Activated naive CD8-positive, alpha-beta T cell treated with anti-CD3 and anti-CD28 coated beads, Interleukin-2, amount 10 ng/mL, durations not matched to agents 7 days and 5 days (primary cell): ENCODE measurements around the gene OR4C12. TPM values are rescaled to one million over a fixed set of nuclear protein-coding genes. Genes with fewer than 3 reads are reported as not detected.
"Not testable (repeated sequence)": the region's sequence is repeated elsewhere in the genome, so short reads cannot be mapped to it uniquely, and the experiment has no call there.

ENCODE experiments used
- ATAC-seq: fragments of 150-1000 bp; cut with Tn5 transposase; one replicate; pipeline ENCODE4 v1.10.0; 2021; ENCODE audit warnings: low read depth, moderate library complexity
- POLR2A ChIA-PET: fragments of 350-600 bp; sonication (Branson Sonifier 250); formaldehyde crosslinking; loops from one replicate; lab custom pipeline; 2021; ENCODE audit warnings: antibody characterized with exemption; lab: Charles Lee
- DNase-seq: peaks from one replicate; pipeline ENCODE4 v3.0.0; 2021
- H3K27ac Mint-ChIP-seq: one replicate; pipeline ENCODE4 v1.8.0; 2022; ENCODE audit warnings: mild to moderate bottlenecking, mixed read lengths
- H3K27me3 Mint-ChIP-seq: one replicate; pipeline ENCODE4 v1.8.0; 2022; ENCODE audit warnings: mild to moderate bottlenecking, moderate library complexity, mixed read lengths
- H3K36me3 Mint-ChIP-seq: one replicate; pipeline ENCODE4 v1.8.0; 2021; ENCODE audit warnings: mild to moderate bottlenecking, mixed read lengths
- H3K4me1 Mint-ChIP-seq: one replicate; pipeline ENCODE4 v1.8.0; 2021; ENCODE audit warnings: mixed read lengths
- H3K4me3 Mint-ChIP-seq: one replicate; pipeline ENCODE4 v1.8.0; 2022; ENCODE audit warnings: mild to moderate bottlenecking, moderate library complexity, mixed read lengths
- H3K9me3 Mint-ChIP-seq: one replicate; pipeline ENCODE4 v1.8.0; 2021; ENCODE audit warnings: mixed read lengths
- total RNA-seq, 2 experiments: library from RNA; stranded (reverse); gene quantifications; one replicate each; pipeline ENCODE4 v1.2.3, GENCODE V29; 2021

OR4C12 gene
- not detected for total RNA-seq

DNA sequence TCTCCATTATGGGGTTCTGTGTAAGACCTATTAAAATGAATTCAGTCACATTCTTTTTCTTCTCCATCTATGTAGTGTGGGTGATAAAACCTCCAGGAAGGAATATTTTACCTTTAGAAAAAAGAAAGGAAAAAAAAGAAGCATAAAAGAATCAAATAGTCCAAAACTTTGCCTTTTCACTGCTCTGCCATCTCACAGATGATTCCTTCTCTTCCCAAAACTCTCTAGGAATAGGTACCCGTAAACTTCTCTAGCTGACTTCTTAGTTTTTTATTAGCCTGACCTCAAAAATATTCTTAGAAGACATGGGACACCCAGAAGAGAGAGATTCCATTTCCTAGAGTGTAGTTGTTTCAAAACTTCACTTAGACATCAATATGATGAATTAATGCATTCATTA, at the start of gene OR4C12:
Gene OR4C12 (minus strand): TSS at position 101 of the 400 bp plus-strand sequence. CDS start 34 bp downstream, at position 67.
- H3K4me1 Mint-ChIP-seq, H3K36me3 Mint-ChIP-seq, ATAC-seq, H3K4me3 Mint-ChIP-seq, H3K27me3 Mint-ChIP-seq, H3K9me3 Mint-ChIP-seq, H3K27ac Mint-ChIP-seq, POLR2A ChIA-PET, DNase-seq: not testable (repeated sequence)

DNA sequence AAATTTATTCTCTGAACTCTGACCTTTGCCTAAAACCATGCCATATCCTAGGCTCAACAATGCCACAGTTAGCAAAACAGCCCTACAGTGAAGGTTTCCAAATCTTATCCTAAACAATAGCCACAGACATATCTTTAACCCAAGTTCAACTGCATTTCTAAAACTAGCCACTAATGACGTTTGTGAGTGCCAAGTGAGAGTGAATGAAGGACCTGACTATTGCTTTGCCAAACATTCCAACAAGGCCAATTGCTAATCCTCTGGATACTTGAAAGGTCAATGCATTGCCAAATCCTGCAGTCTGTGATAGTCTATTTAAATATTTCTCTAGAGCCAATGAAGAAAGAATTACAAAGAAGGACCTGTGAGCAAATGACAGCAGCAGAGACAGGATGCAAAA, 47.9 kb upstream of the OR4C12 start:
- Mint-ChIP-seq H3K27ac (no peak overlapping the region), H3K4me3 (no peak overlapping the region), H3K9me3 (peaks cover 14% of the 10 kb centered on the region), H3K4me1 (no peaks in the 10 kb centered on the region), H3K36me3 (no peaks in the 10 kb centered on the region), H3K27me3 (no peaks in the 10 kb centered on the region)
- no peak for ATAC-seq
- POLR2A ChIA-PET: no interaction called here
- no peak for DNase-seq

DNA sequence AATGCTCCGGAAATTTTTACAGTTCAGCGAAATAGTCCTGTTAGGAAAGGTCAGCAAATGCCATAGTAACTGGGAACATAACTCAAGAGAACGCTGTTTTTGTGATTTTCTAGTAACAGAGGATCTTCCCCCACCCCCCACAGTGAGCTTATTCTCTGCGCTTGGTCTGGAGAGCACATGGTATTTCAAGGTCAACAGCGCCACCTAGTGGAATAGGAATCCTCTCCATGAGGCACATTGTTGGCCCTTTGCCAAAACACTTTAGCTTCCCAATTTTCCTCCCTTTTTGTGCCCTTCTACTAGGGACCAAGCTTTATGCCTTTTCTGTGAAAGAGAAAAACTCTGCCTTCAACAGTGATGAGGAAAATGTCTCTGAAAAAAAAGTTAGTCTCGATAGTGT, 13.2 kb upstream of the OR4C12 start:
- POLR2A ChIA-PET: no interaction called here
- no peak for DNase-seq

DNA sequence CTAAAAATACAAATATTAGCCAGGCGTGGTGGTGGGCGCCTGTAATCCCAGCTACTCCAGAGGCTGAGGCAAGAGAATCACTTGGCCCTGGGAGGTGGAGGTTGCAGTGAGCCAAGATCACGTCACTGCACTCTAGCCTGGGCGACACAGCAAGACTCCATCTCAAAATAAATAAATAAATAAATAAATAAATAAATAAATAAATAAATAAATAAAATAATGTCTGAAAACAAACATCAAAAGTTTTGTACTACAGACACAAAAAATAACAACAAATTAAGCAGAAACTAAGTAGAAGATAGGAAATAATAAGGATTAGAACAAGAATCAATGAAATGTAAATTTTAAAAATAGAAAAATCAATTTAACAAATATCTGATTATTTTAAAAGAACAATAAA, 8.9 kb downstream of the OR4C12 start:
- H3K27ac Mint-ChIP-seq, H3K36me3 Mint-ChIP-seq, POLR2A ChIA-PET, ATAC-seq, DNase-seq, H3K27me3 Mint-ChIP-seq, H3K9me3 Mint-ChIP-seq, H3K4me1 Mint-ChIP-seq, H3K4me3 Mint-ChIP-seq: not testable (repeated sequence)

More for the DNA sequence above, 13.2 kb upstream of the OR4C12 start:
- no peaks in the 10 kb centered on the region for H3K36me3 Mint-ChIP-seq
- peaks cover 2% of the 10 kb centered on the region for H3K9me3 Mint-ChIP-seq
- ATAC-seq: no peak
- no peak overlapping the region for H3K27ac Mint-ChIP-seq
- H3K4me3 Mint-ChIP-seq: no peak overlapping the region
- H3K27me3 Mint-ChIP-seq: no peaks in the 10 kb centered on the region
- H3K4me1 Mint-ChIP-seq: no peaks in the 10 kb centered on the region

DNA sequence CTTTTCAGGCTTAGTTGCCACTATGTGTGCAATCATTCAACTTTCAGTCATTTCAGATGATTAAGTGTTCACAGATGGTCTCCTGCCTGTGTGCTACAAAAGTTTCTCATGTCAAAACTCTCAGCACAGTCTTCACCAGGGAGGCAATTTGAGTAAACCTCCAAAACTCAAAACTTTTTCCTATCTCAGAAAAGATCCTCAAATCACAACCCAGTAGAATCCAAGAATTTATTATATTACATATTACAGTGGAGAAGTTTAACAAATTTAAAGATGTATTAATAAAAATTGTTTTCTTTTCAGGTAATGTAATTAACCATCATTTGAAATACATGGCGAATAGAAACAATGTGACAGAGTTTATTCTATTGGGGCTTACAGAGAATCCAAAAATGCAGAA, 30.2 kb downstream of the OR4C12 start, which contains the start of gene OR4C13:
Gene OR4C13 (plus strand): TSS at position 301 of the 400 bp plus-strand sequence. CDS start 32 bp downstream, at position 333.
- Mint-ChIP-seq H3K27me3 (no peaks in the 10 kb centered on the region), H3K9me3 (no peaks in the 10 kb centered on the region), H3K4me1 (no peaks in the 10 kb centered on the region), H3K4me3 (no peak within 1 kb of the TSS), H3K27ac (no peak within 1 kb of the TSS), H3K36me3 (no peaks in the 10 kb centered on the region)
- POLR2A ChIA-PET: no interaction called here
- no peak for DNase-seq
- no peak for ATAC-seq

DNA sequence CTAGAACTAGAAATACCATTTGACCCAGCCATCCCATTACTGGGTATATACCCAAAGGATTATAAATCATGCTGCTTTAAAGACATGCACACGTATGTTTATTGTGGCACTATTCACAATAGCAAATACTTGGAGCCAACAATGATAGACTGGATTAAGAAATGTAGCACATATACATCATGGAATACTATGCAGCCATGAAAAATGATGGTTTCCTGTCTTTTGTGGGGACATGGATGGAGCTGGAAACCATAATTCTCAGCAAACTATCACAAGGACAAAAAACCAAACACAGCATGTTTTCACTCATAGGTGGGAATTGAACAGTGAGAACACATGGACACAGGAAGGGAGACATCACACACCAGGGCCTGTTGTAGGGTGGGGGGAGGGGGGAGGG, 33.6 kb downstream of the OR4C12 start:
- H3K9me3 Mint-ChIP-seq, H3K27ac Mint-ChIP-seq, H3K36me3 Mint-ChIP-seq, POLR2A ChIA-PET, H3K4me1 Mint-ChIP-seq, ATAC-seq, H3K27me3 Mint-ChIP-seq, H3K4me3 Mint-ChIP-seq, DNase-seq: not testable (repeated sequence)

Other genes starting within 250 kb of the OR4C12 start
- gene OR4C13, start 30.1 kb downstream of the OR4C12 start, total RNA-seq: not detected
- gene OR4C45, start 50.3 kb upstream of the OR4C12 start, total RNA-seq: not detected